Vagina (tissue), 2 donors: ENCODE measurements around the gene OR2T5. TPM values are rescaled to one million over a fixed set of nuclear protein-coding genes. Genes with fewer than 3 reads are reported as not detected.
"Not testable (repeated sequence)": the region's sequence is repeated elsewhere in the genome, so short reads cannot be mapped to it uniquely, and the experiment has no call there.

Experiments
- DNase-seq, 2 donors: peaks; one replicate each; pipeline ENCODE4 v3.0.0-alpha.2; 2017; ENCODE audit errors: extremely low spot score in 2 of 2
- H3K27ac ChIP-seq: fragments of 200-600 bp; sonication (generic); one replicate; pipeline ENCODE4 v1.5.1; 2019
- H3K27me3 ChIP-seq: fragments of 200-600 bp; sonication (generic); one replicate; pipeline ENCODE4 v1.5.1; 2019
- H3K36me3 ChIP-seq, 2 donors: fragments of 200-600 bp; sonication (generic); one replicate each; pipeline ENCODE4 v1.5.1; 2017 to 2019
- H3K4me1 ChIP-seq: fragments of 200-600 bp; sonication (generic); one replicate; pipeline ENCODE4 v1.5.1; 2019
- H3K4me3 ChIP-seq, 2 donors: fragments of 200-600 bp; sonication (generic); 1 replicate in 1 of 2; 2 replicates in 1 of 2; pipeline ENCODE4 v1.5.1; 2016 to 2019
- H3K9me3 ChIP-seq: fragments of 200-600 bp; sonication (generic); one replicate; pipeline ENCODE4 v1.5.1; 2019
- intact Hi-C: fragments of 100-400 bp; cut with DNase I; formaldehyde crosslinking; loops from one replicate; pipeline ENCODE4 v1.15.1; 2023
- total RNA-seq: library from RNA; depleted of rRNA; stranded (reverse); fragments of >200 nt; gene quantifications from one replicate; pipeline ENCODE4 v1.2.3, GENCODE V29; 2016

Gene OR2T5
- not detected for total RNA-seq

- intact Hi-C loops, H3K4me1 ChIP-seq, H3K36me3 ChIP-seq, H3K27me3 ChIP-seq, H3K4me3 ChIP-seq, DNase-seq, H3K27ac ChIP-seq, H3K9me3 ChIP-seq: not testable (repeated sequence)
Measured at GRCh38 chr1:248488289-248488688, at the start of gene OR2T5. Gene OR2T5, plus strand, starts transcription at chr1:248488589. Its CDS starts 0 bp downstream, at chr1:248488589.

GRCh38 chr1:248438668-248439067 is 49.7 kb upstream of the OR2T5 start:
- H3K4me3 ChIP-seq, H3K4me1 ChIP-seq, intact Hi-C loops, DNase-seq, H3K9me3 ChIP-seq, H3K36me3 ChIP-seq, H3K27me3 ChIP-seq, H3K27ac ChIP-seq: not testable (repeated sequence)

GRCh38 chr1:248439283-248439682 is 49.1 kb upstream of the OR2T5 start:
- H3K4me3 ChIP-seq, H3K4me1 ChIP-seq, H3K9me3 ChIP-seq, H3K36me3 ChIP-seq, intact Hi-C loops, H3K27ac ChIP-seq, H3K27me3 ChIP-seq, DNase-seq: not testable (repeated sequence)

GRCh38 chr1:248442500-248443277 is 45.7 kb upstream of the OR2T5 start:
- H3K4me3 ChIP-seq, H3K27ac ChIP-seq, DNase-seq, H3K9me3 ChIP-seq, H3K27me3 ChIP-seq, H3K36me3 ChIP-seq, H3K4me1 ChIP-seq, intact Hi-C loops: not testable (repeated sequence)

- H3K9me3 ChIP-seq, H3K4me3 ChIP-seq, H3K36me3 ChIP-seq, DNase-seq, H3K27ac ChIP-seq, intact Hi-C loops, H3K4me1 ChIP-seq, H3K27me3 ChIP-seq: not testable (repeated sequence)
Measured at GRCh38 chr1:248444603-248445002, 43.8 kb upstream of the OR2T5 start.

GRCh38 chr1:248445399-248445798 is 43.0 kb upstream of the OR2T5 start, which contains the start of gene OR2T2:
Gene OR2T2, plus strand, starts transcription at chr1:248445637. Its CDS starts 7,161 bp downstream, at chr1:248452798.
- H3K27me3 ChIP-seq, DNase-seq, H3K9me3 ChIP-seq, H3K4me1 ChIP-seq, intact Hi-C loops, H3K27ac ChIP-seq, H3K36me3 ChIP-seq, H3K4me3 ChIP-seq: not testable (repeated sequence)

- H3K9me3 ChIP-seq, DNase-seq, H3K27ac ChIP-seq, intact Hi-C loops, H3K36me3 ChIP-seq, H3K4me3 ChIP-seq, H3K4me1 ChIP-seq, H3K27me3 ChIP-seq: not testable (repeated sequence)
Measured at GRCh38 chr1:248448409-248449074, 39.8 kb upstream of the OR2T5 start.

GRCh38 chr1:248449821-248450465 is 38.4 kb upstream of the OR2T5 start:
- H3K9me3 ChIP-seq, intact Hi-C loops, H3K4me3 ChIP-seq, H3K4me1 ChIP-seq, H3K27ac ChIP-seq, H3K27me3 ChIP-seq, DNase-seq, H3K36me3 ChIP-seq: not testable (repeated sequence)

GRCh38 chr1:248450466-248451145 is 37.8 kb upstream of the OR2T5 start:
- H3K4me1 ChIP-seq, H3K27ac ChIP-seq, H3K4me3 ChIP-seq, H3K27me3 ChIP-seq, H3K9me3 ChIP-seq, DNase-seq, H3K36me3 ChIP-seq, intact Hi-C loops: not testable (repeated sequence)

GRCh38 chr1:248453619-248454018 is 34.8 kb upstream of the OR2T5 start:
- H3K4me1 ChIP-seq, H3K4me3 ChIP-seq, DNase-seq, H3K36me3 ChIP-seq, H3K27ac ChIP-seq, H3K9me3 ChIP-seq, H3K27me3 ChIP-seq, intact Hi-C loops: not testable (repeated sequence)

GRCh38 chr1:248455045-248455444 is 33.3 kb upstream of the OR2T5 start:
- intact Hi-C loops, H3K36me3 ChIP-seq, H3K27ac ChIP-seq: not testable (repeated sequence)

GRCh38 chr1:248456635-248457034 is 31.8 kb upstream of the OR2T5 start:
- H3K36me3 ChIP-seq, H3K27me3 ChIP-seq: not testable (repeated sequence)

More at GRCh38 chr1:248455045-248455444, 33.3 kb upstream of the OR2T5 start:
- DNase-seq, H3K4me1 ChIP-seq, H3K4me3 ChIP-seq, H3K27me3 ChIP-seq, H3K9me3 ChIP-seq: not testable (repeated sequence)

GRCh38 chr1:248459117-248459516 is 29.3 kb upstream of the OR2T5 start:
- DNase-seq, H3K27me3 ChIP-seq, H3K4me3 ChIP-seq, H3K4me1 ChIP-seq, intact Hi-C loops, H3K36me3 ChIP-seq, H3K9me3 ChIP-seq, H3K27ac ChIP-seq: not testable (repeated sequence)

More at GRCh38 chr1:248456635-248457034, 31.8 kb upstream of the OR2T5 start:
- H3K4me1 ChIP-seq, H3K27ac ChIP-seq, H3K9me3 ChIP-seq, DNase-seq, H3K4me3 ChIP-seq, intact Hi-C loops: not testable (repeated sequence)
